ENCODE measurements around the gene BCL11B. TPM values are rescaled to one million over a fixed set of nuclear protein-coding genes. Genes with fewer than 3 reads are reported as not detected.
"Not testable (repeated sequence)": the region's sequence is repeated elsewhere in the genome, so short reads cannot be mapped to it uniquely, and the experiment has no call there.

The BCL11B gene
- total and polyA plus RNA-seq, 2 donors (not counting 1 experiment from before 2014, with no cell fraction given) = under 0.01 TPM; not detected in 1

GRCh38 chr14:99231161-99231849 is 40.7 kb downstream of the BCL11B start:
- Histone ChIP-seq H3K4me3 (replicated peaks in 1 of 4; ENCODE audit: control extremely low read depth in 1 of 4, insufficient read depth in 1 of 4, low read depth in 3 of 4, low read length in 4 of 4) (no peak overlapping the region), H3K36me3 (ENCODE audit: control insufficient read depth, insufficient read depth, low read length) (no peaks in the 10 kb centered on the region), H3K27me3 (ENCODE audit: control insufficient read depth, insufficient read depth, low read length) (no peaks in the 10 kb centered on the region), H3K4me2 (ENCODE audit: extremely low read depth, insufficient read depth, low read length) (no peak overlapping the region), H3K27ac (ENCODE audit: insufficient read depth, low read length) (no peak overlapping the region), H3K9ac (ENCODE audit: insufficient read depth, low read length) (no peak overlapping the region), H3K79me2 (ENCODE audit: control insufficient read depth, insufficient read depth, low read length) (no peaks in the 10 kb centered on the region), H3K4me1 (ENCODE audit: control insufficient read depth, extremely low read depth, insufficient read depth, low read length) (no peaks in the 10 kb centered on the region), H3K9me3 (ENCODE audit: control insufficient read depth, insufficient read depth, low read depth, low read length) (no peaks in the 10 kb centered on the region), H2AFZ (ENCODE audit: low read length) (no peak overlapping the region), H4K20me1 (ENCODE audit: control insufficient read depth, extremely low read depth, insufficient read depth, low read length) (no peaks in the 10 kb centered on the region)
- DNase-seq (ENCODE audit: low read depth in 2 of 2) = no peak
- no peak for TF ChIP-seq EZH2 (IDR thresholded peaks at IDR 0.05; ENCODE audit: low read length, missing control alignments)
- TF ChIP-seq, protein P1, sequence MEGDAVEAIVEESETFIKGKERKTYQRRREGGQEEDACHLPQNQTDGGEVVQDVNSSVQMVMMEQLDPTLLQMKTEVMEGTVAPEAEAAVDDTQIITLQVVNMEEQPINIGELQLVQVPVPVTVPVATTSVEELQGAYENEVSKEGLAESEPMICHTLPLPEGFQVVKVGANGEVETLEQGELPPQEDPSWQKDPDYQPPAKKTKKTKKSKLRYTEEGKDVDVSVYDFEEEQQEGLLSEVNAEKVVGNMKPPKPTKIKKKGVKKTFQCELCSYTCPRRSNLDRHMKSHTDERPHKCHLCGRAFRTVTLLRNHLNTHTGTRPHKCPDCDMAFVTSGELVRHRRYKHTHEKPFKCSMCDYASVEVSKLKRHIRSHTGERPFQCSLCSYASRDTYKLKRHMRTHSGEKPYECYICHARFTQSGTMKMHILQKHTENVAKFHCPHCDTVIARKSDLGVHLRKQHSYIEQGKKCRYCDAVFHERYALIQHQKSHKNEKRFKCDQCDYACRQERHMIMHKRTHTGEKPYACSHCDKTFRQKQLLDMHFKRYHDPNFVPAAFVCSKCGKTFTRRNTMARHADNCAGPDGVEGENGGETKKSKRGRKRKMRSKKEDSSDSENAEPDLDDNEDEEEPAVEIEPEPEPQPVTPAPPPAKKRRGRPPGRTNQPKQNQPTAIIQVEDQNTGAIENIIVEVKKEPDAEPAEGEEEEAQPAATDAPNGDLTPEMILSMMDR (conservative IDR thresholded peaks at IDR 0.05 in 1 of 2, IDR thresholded peaks at IDR 0.05 in 1 of 2; ENCODE audit: low read depth in 1 of 2, low read length in 2 of 2) = no peak

DNA sequence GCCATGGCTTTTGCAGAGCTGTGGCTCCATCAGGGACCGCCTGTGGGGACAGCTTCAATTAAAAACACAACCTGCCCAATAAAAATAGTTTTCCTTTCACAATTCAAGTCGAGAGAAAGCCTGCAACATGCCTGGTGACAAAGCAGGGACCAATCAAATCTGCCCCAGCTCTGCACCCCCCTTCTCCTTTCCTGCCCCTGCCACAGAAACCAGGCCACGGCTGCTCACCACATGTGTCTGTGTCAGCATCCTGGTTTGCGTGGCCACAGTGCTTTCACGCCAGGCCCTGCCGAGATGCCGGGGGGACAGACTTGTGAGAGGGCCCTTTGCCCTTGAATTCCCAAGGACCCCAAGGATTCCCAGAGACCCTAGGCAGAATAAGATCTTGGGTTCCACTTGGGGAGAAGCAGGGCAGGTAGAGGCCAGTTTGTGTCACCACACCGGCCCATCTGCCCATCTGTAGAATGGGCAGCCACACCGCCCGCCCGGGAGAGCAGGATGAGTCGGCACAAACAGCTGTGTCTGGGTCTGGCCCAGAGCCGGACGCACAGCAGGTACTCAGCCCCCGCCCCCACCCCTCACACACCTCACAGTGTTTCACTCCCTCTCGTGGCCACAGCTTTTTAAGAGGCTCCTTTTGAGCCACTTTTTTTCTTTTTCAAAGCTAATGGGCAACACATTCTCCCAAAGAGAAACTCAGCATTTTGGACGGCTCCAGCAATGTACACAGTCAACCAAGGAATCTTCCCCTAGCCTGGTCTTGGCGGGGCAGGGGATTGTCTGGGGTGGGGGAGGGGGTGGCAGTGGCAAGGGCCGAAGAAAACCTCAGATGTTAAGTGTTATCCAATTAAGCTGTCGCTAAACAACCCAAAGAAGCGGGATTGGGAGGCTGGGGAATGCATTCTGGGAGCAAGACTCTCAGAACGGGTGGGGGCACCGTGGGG is 41.5 kb downstream of the BCL11B start:
- H3K9me3 ChIP-seq (ENCODE audit: control insufficient read depth, insufficient read depth, low read depth, low read length) = no peaks in the 10 kb centered on the region
- no peak for TF ChIP-seq EZH2 (IDR thresholded peaks at IDR 0.05; ENCODE audit: low read length, missing control alignments)
- TF ChIP-seq, protein P1 (conservative IDR thresholded peaks at IDR 0.05 in 1 of 2, IDR thresholded peaks at IDR 0.05 in 1 of 2; ENCODE audit: low read depth in 1 of 2, low read length in 2 of 2) = no peak
- no peaks in the 10 kb centered on the region for H4K20me1 ChIP-seq (ENCODE audit: control insufficient read depth, extremely low read depth, insufficient read depth, low read length)
- H3K4me2 ChIP-seq (ENCODE audit: extremely low read depth, insufficient read depth, low read length) = no peak overlapping the region
- H3K36me3 ChIP-seq (ENCODE audit: control insufficient read depth, insufficient read depth, low read length) = no peaks in the 10 kb centered on the region
- H3K27me3 ChIP-seq (ENCODE audit: control insufficient read depth, insufficient read depth, low read length) = no peaks in the 10 kb centered on the region
- no peak overlapping the region for H3K27ac ChIP-seq (ENCODE audit: insufficient read depth, low read length)
- H3K9ac ChIP-seq (ENCODE audit: insufficient read depth, low read length) = no peak overlapping the region
- DNase-seq (ENCODE audit: low read depth in 2 of 2) = peak in 1 of 2 donors; percentile 11
- no peaks in the 10 kb centered on the region for H3K79me2 ChIP-seq (ENCODE audit: control insufficient read depth, insufficient read depth, low read length)
- H2AFZ ChIP-seq (ENCODE audit: low read length) = no peak overlapping the region
- H3K4me1 ChIP-seq (ENCODE audit: control insufficient read depth, extremely low read depth, insufficient read depth, low read length) = no peaks in the 10 kb centered on the region
- H3K4me3 ChIP-seq (replicated peaks in 1 of 4; ENCODE audit: control extremely low read depth in 1 of 4, insufficient read depth in 1 of 4, low read depth in 3 of 4, low read length in 4 of 4) = no peak overlapping the region

GRCh38 chr14:99229654-99230207 is 42.3 kb downstream of the BCL11B start:
- no peak overlapping the region for H3K4me3 ChIP-seq (replicated peaks in 1 of 4; ENCODE audit: control extremely low read depth in 1 of 4, insufficient read depth in 1 of 4, low read depth in 3 of 4, low read length in 4 of 4)
- no peaks in the 10 kb centered on the region for H3K9me3 ChIP-seq (ENCODE audit: control insufficient read depth, insufficient read depth, low read depth, low read length)
- H3K27me3 ChIP-seq (ENCODE audit: control insufficient read depth, insufficient read depth, low read length) = no peaks in the 10 kb centered on the region
- H3K36me3 ChIP-seq (ENCODE audit: control insufficient read depth, insufficient read depth, low read length) = no peaks in the 10 kb centered on the region
- TF ChIP-seq, protein P1 (conservative IDR thresholded peaks at IDR 0.05 in 1 of 2, IDR thresholded peaks at IDR 0.05 in 1 of 2; ENCODE audit: low read depth in 1 of 2, low read length in 2 of 2) = no peak
- no peak for TF ChIP-seq EZH2 (IDR thresholded peaks at IDR 0.05; ENCODE audit: low read length, missing control alignments)
- H3K4me2 ChIP-seq (ENCODE audit: extremely low read depth, insufficient read depth, low read length) = no peak overlapping the region
- peak in 1 of 2 donors; percentile 34 for DNase-seq (ENCODE audit: low read depth in 2 of 2)
- H3K27ac ChIP-seq (ENCODE audit: insufficient read depth, low read length) = no peak overlapping the region
- H3K4me1 ChIP-seq (ENCODE audit: control insufficient read depth, extremely low read depth, insufficient read depth, low read length) = no peaks in the 10 kb centered on the region
- no peaks in the 10 kb centered on the region for H3K79me2 ChIP-seq (ENCODE audit: control insufficient read depth, insufficient read depth, low read length)
- no peak overlapping the region for H3K9ac ChIP-seq (ENCODE audit: insufficient read depth, low read length)
- no peak overlapping the region for H2AFZ ChIP-seq (ENCODE audit: low read length)
- H4K20me1 ChIP-seq (ENCODE audit: control insufficient read depth, extremely low read depth, insufficient read depth, low read length) = no peaks in the 10 kb centered on the region

- not testable (repeated sequence) for H3K9me3 ChIP-seq (ENCODE audit: control insufficient read depth, insufficient read depth, low read depth, low read length); H3K27ac ChIP-seq (ENCODE audit: insufficient read depth, low read length); H4K20me1 ChIP-seq (ENCODE audit: control insufficient read depth, extremely low read depth, insufficient read depth, low read length); H3K79me2 ChIP-seq (ENCODE audit: control insufficient read depth, insufficient read depth, low read length); H3K36me3 ChIP-seq (ENCODE audit: control insufficient read depth, insufficient read depth, low read length); H3K4me3 ChIP-seq (replicated peaks in 1 of 4; ENCODE audit: control extremely low read depth in 1 of 4, insufficient read depth in 1 of 4, low read depth in 3 of 4, low read length in 4 of 4); H2AFZ ChIP-seq (ENCODE audit: low read length); H3K4me2 ChIP-seq (ENCODE audit: extremely low read depth, insufficient read depth, low read length); H3K9ac ChIP-seq (ENCODE audit: insufficient read depth, low read length); H3K27me3 ChIP-seq (ENCODE audit: control insufficient read depth, insufficient read depth, low read length); H3K4me1 ChIP-seq (ENCODE audit: control insufficient read depth, extremely low read depth, insufficient read depth, low read length); DNase-seq (ENCODE audit: low read depth in 2 of 2)
Observed at GRCh38 chr14:99228760-99229159, 43.2 kb downstream of the BCL11B start.
